Stimulated activated CD4-positive, alpha-beta T cell treated with anti-CD3 and anti-CD28 coated beads, Interleukin-4, amount 100 ng/mL, for 1 hour (primary cell): ENCODE measurements around the gene DGLUCY.
A peak's percentile ranks its signal among the peaks of the same experiment; 100 is the strongest.
"Not testable (repeated sequence)": the region's sequence is repeated elsewhere in the genome, so short reads cannot be mapped to it uniquely, and the experiment has no call there.

Experiments
- DNase-seq: peaks from one replicate; pipeline ENCODE4 v3.0.0-alpha.2; 2020

DGLUCY gene

DNA sequence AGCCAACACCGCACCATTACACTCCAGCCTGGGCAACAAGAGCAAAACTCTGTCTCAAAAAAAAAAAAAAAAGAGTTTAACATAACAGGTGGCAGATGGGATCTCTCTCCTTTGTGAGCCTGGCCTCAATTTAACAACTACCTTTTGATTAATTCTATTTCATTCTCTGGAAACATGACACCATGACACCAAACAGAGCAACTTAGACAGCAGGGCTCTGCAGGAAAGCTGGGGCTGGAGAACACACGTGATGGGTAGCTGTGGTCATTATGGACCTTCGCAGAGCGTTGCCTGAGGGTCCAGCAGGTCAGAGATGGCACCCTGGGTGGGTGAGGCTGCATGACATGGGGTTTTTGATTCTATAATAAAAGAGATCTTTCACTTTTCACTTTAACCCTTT is 1.7 kb upstream of the DGLUCY start:
- no peak for DNase-seq

DNA sequence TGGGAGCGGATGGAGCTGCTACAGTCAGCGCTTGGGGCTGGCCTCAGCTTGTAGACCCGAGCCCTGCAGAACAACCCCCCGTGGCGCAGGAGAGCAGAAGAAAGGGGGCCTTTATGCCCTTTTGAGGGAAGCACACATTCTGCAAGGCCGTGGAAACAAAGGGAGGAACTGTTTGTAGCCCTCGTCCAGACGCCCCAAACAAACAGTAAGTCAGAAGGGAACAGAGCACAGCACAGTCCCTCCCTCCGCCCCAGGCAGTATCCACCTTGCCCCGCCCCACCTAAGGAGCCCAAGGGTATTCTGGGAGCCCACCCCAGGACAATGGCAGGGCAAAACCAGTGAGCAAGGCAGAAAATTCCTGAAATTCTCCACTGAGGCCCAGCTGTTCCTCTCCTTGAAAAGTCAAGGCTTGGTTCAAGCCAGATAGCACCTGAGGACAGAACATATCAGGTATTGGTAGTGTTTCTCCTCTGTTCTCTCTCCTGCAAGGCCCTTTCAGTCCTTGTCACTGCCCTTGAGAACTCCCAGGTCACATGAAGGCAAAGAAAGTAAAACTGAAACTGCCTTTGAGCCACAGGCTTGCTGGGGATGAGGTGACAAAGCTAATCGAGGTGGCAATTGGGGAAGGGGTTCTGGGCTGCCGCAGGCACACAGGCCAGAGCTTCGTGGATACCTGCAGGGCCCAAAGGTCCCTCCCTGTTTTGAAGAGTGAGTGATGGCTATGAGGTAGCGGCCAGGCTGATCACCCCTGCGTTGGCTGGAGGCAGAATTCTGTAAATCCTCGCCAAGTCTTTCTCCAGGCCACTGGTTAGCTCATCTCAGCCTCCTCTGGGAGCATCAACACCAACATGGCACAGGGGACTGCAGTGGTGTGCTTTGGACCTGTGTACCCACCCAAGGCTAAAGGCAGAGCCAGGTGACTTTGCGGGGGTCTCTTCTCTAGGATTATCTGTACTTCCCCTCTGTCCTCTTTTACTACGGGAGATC is 499 bp downstream of the DGLUCY start:
- DNase-seq: peak; percentile 57

DNA sequence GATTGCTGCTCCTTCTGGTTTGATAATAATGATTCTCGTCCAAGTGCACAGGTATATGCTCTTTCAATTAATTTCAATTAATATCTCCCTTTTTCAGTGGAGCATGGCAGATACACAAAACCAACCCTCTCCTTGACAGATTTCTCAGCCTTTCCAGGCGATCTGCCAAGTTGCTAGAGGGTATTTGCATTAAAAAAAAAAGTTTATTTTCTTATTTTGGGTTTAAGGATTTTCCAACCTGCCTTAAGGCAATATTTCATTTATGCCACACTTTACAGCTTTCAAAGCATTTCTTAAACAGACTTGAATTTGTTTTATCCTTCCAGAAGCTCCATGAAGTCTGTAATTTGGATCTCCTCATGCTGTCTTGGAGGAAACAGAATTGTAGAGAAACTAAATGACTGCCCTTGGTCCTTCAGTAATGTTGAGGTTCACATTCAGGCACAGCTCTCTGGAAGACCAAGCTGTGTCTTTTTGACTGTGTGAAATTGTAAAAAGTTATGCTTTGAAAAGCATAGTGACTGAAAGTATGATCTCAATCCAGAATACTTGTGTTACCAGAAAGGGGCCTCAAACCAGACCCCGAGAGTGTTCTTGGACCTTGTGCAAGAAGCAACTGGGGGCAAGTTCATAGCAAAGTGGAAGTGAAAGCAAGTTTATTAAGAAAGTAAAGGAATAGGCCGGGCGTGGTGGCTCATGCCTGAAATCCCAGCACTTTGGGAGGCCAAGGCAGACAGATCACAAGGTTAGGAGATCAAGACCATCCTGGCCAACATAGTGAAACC is 2.3 kb downstream of the DGLUCY start:
- DNase-seq: peak; percentile 19

DNA sequence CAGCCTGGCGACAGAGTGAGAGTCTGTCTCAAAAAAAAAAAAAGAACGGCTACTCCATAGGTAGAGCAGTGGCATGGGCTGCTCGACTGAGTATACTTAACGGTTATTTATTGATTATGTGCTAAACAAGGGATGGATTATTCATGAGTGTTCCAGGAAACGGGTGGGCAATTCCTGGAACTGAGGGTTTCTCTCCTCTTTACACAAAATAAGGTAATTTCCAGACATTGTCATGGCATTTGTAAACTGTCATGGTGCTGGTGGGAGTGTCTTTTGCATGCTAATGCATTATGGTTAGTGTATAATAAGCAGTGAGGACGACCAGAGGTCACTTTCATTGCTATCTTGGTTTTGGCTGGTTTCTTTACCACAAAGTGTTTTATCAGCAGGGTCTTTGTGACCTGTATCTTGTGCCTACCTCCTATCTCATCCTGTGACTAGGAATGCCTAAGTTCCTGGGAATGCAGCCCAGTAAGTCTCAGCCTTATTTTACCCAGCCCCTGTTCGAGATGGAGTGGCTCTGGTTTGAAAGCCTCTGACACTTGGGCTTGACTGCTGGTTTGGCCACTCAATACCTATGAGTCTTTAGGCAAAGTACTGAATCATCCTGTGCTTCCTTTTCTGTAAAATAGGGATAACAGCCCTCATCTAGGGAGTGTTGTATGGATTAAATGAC is 3.2 kb downstream of the DGLUCY start:
- peak; percentile 53 for DNase-seq

DNA sequence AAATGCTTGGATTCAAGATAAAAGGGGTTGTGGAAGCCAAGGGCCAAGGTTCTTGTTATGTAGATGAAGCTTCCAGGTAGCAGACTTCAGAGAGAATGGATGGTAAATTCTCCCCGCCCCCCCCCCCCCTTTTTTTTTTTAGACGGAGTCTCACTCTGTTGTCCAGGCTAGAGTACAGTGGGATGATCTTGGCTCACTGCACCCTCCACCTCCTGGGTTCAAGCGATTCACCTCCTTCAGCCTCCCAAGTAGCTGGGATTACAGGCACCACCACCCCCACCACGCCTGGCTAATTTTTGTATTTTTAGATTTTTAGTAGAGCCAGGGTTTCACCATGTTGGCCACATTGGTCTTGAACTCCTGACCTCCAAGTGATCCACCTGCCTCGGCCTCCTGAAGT is 4.1 kb downstream of the DGLUCY start:
- DNase-seq: no peak

DNA sequence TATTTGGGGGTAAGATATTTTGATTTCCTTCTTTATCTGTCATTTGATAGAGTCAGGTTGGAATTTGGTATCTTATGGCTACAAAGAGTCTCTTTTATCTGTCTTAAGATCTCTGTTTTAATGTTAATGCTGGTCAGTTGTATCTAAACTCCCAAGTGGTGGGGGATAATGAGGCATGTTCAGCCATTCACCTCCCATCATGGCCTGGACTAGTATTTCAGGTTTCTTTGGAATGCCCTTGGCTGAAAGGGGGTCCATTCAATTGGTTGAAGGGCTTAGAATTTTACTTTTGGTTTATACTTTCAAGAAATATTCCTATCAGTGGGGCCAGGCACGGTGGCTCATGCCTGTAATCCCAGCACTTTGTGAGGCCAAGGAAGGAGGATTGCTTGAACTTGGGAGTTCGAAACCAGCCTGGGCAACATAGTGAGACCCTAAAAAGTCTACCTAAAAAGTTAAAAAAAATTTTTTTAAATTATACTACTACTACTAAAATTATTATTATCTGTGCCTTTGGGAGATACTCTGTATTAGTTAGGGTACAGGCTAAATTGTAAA is 4.7 kb downstream of the DGLUCY start:
- DNase-seq: no peak

DNA sequence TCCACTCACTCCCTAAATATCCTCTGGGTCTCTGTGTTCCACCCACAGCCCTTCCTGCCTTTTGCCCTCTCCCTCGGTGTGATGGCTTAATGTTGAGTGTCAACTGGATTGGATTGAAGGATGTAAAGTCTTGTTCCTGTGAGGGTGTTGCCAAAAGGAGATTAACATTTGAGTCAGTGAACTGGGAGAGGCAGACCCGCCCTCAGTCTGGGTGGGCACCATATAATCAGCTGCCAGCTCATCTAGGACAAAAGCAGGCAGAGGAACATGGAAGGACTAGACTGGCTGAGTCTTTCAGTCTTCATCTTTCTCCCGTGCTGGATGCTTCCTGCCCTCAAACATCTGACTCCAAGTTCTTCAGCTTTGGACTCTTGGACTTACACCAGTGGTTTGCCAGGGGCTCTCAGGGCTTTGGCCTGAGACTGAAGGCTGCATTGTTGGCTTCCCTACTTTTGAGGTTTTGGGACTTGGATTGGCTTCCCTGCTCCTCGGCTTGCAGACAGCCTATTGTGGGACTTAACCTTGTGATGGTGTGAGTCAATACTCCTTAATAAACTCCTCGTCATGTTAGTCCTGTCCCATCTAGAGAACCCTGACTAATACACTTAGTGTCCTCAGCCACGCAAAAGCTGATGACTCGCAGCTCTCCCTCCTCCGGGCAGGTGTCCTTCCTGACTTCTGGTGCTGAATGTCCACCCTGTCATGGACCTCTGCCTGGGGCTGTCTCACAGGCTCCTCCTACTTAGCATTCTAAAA is 5.9 kb downstream of the DGLUCY start:
- DNase-seq: no peak

DNA sequence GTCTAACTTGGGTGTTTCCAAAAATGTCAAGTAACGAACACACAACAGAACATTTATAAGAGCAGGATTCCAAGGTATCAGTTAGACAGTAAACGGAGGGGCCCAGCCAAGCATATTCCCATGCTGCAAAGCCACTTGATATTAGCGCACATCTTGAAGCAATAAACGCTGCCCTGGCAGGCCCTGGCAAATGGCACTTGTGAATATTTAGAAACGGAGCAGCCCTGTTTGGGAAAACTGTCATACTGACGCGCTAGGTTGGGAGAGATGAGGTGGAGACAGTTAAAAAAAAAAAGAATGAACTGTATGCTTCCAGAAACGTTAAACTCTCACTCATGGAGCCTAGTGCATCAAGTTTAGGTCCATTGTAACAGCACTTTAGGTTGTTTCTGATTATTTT is 9.3 kb downstream of the DGLUCY start:
- no peak for DNase-seq

DNA sequence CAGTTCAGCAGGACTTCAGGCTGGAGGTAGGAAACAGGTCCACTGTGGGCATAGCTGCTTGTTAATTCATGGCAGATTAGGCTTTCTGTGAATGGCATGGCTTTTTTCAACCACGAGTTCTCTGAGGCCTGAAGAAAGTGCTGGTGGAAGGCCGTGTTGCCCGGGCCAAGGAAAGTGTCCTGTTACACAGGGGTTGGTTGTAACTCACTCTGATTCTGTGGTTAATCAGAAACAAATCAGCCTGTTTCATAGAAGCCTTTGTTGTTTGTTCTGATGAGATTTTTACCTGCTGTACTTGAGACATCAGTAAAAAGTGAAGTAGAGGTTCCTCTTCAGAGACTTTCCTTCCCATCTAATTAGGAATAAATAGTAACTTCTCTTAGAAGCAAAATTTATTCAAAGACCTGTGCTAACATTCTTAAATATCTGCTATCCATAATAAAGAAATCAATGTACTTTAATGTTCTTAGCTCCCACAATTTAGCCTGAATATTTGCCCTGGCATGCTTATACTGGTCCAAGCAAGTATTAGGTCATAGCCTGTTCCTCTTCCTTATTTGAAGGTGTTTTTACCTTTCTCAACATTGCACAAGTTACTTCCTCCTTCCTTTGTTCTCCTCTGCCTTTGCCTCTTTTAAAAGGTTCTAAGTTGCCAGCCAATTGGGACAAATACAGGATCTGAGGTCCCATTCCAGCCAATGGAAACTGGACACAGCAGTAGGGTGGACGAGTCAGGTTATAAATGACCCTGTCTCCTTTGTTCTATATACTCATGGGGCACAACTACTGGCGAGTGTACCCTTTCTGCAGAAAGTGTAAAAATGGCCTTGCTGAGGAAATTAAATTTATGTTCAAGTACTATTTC is 10.8 kb downstream of the DGLUCY start:
- not testable (repeated sequence) for DNase-seq

DNA sequence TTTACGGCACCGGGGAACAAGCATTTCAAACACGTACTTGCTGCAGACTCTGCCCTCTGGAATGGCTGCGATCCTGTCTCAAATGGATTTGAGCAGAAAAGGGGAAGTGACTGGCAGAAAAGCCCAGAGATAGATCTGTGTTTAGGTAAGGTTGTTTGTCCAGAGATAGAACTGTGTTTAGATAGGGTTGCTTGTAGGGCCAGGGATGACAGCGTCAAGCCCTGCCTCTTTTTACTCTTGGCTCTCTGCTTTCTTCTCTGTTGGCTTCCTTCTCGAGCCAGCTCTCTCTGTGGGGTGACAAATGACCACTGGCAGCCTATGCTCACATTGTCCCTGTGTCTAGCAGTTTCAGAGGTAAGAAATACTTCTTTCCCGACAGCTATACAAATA is 11.4 kb downstream of the DGLUCY start:
- DNase-seq: no peak

DNA sequence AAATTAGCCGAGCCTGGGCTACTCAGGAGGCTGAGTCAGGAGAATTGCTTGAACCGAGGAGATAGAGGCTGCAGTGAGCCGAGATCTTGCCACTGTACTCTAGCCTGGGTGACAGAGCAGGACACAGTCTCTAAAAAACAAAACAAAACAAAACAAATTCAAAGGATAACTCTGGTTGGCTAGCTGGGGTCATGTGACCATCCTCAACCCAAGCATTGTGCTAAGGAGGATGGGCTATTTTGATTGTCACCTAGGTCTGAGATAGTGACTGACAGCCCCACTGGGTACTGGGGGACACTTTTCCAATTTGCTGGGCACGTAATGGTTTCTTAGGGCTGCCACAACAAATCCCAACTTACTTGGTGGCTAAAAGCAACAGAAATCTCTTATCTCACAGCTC is 11.9 kb downstream of the DGLUCY start:
- no peak for DNase-seq

DNA sequence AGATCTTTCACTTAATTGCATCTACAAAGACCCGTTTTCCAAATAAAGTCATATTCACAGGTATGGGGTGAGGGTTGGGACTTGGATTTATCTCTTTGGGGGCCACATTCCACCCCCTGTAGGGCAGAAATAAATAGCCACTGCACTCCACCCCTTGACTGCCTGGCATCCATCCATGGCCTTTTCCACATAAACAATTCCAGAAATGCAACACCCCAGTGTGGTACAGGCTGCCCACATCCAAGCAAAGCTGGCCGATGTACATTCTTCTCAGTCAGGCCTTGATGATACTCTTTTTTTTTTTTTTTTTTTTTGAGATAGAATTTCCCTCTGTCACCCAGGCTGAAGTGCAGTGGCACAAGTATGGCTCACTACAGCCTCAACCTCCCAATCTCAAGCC is 12.9 kb downstream of the DGLUCY start:
- no peak for DNase-seq

DNA sequence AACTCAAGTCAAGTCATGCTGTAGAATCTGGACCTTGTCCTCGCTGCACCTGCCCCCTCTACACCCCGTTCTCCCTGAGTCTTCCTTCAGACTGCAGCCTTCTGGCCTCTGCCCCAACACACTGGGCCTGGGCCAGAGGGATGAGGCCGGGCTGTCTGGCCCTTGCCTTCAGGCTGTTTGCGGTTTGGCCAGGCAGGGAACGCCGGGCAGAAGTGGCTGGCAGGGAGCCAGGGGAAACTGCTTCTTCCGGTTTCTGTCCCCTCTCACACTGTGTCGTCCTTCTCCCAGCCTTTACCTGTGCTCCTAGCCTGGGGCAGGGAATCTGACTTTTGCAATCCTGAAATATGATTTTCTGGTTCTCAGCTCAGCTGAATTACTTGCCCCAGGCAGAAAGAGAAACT is 13.5 kb downstream of the DGLUCY start:
- DNase-seq: no peak

DNA sequence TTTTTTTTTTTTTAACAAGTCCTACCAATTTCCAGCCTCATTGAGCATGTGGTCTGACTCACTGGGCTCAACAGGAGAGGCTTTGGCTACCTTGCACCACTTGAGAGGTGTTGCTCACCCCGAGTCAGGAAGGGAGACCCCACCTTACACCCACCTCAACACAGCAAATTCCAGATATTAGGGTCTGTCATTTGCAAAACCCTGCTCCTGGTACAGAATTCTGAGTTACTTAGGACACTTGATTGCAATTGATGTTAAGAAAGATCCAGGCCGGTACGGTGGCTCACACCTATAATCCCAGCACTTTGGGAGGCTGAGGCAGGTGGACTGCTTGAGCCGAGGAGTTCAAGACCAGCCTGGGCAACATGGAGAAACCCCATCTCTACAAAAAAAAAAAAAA is 14.1 kb downstream of the DGLUCY start:
- DNase-seq: no peak

DNA sequence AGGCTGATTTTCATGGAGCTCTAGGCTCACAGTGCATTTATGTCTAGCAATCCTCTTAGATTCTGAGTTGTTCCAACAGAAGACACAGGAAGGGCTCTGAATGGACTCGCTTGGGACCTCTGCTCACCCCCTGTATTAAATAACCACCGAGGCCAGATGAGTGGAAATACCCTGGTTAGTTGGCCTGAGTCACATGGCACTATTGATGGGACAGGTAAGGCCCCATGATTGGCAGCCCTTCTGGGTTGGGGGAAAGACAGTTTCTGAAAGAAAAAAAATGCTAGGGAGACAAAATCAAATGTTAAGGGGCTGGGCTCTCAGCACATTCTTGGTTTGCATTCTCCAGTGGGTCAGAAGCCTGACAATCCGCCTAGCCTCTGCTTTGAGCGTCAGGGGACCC is 14.8 kb downstream of the DGLUCY start:
- no peak for DNase-seq

DNA sequence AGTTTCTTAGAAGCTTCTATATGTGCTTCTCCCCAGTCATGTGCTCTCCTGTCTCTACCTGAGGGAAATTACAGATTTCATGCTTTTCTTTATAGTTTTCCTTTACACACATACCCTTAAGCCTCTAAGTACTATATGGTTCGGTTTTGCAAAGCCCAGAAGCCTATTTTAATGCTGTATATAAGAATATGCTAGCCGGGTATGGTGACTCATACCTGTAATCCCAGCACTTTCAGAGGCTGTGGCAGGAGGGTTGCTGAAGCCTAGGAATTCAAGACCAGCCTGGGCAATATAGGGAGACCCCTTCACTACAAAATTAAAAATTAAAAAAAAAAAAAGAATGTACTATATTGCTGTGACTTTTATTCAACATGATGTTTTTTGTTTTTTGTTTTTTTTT is 15.4 kb downstream of the DGLUCY start:
- no peak for DNase-seq

DNA sequence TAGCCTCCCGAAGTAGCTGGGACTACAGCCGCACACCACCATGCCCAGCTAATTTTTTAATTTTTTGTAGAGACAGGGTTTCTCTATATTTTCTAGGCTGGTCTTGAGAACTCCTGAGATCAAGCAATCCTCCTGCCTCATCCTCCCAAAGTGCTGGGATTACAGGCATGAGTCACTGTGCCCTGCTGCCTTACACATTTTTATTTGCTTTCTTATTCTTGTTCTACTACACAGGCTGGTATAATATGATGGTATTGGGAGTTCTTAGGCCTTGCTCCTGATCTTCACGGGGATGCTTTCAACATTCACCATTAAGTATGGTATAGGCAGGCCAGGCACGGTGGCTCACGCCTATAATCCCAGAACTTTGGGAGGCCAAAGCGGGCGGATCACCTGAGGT is 21.2 kb downstream of the DGLUCY start:
- DNase-seq: no peak

DNA sequence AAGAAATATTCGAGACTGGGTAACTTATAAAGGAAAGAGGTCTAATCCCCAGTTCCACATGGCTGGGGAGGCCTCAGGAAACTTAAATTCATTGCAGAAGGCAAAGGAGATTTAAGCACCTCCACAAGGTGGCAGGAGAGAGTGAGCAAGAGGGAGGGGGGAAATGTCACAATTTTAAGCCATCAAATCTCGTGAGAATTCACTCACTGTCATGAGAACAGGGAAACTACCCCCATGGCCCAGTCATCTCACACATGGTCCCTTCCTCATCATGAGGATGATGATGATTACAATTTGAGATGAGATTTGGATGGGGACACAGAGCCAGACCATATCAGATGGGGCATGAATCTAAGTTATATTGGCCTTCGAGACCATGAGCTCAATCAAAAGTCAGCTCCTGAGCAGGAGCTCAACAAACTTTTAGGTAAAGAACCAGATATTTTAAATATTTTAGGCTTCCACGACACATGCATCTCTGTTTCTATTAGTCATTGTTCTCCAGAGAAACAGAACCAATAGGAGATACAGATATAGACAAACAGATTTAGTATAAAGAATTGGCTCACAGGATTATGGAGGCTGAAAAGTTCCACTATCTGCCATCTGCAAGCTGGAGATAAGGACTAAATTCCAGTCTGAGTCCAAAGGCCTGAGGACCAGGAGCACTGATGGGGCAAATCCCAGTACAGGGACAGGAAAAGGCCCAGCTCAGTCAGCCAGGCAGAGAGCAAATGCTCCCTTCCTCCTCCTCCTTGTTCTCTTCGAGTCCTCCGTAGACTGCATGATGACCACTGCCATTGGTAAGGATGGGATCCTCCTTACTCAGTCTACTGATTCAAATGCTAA is 24.9 kb downstream of the DGLUCY start:
- peak; percentile 36 for DNase-seq

DNA sequence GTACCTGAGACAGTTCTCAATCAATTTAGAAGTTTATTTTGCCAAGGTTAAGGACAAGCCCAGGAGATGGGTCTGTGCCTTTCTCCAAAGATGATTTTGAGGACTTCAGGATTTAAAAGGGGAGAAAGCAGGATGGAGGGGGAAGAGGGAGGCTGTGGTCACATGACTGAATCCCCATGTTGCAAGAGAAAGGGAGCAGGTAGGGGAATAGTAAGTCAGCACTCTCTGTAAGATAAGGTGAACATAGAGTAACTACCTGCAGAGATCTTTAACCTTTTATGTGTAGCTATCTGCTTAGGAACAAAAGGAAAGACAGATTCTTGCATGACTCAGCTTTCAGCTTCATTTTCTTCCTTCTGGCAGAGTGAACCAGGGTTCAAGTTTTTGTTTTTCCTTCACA is 25.9 kb downstream of the DGLUCY start:
- DNase-seq: no peak

DNA sequence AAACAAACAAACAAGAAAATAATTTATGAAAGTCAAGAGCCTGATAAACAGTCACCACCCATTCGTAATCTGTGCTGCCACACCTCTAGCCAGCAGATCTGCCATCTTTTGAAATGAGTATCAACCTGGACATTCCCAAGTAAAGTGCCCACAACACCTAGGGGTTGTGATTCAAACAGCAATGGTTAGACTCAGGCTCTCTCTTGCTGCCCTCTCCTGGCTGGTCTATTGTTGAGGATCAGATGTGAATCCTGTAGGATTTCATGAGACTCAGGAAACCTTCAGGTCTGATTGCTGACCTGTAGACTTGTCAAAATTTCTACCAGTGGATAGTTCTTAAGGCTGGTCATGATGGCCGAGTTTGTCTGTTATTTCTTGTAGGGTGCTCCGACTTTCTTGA is 26.8 kb downstream of the DGLUCY start:
- no peak for DNase-seq
